ENCODE measurements around the gene TRMT2A. TPM values are rescaled to one million over a fixed set of nuclear protein-coding genes. Genes with fewer than 3 reads are reported as not detected.
A peak's percentile ranks its signal among the peaks of the same experiment; 100 is the strongest.

Gene TRMT2A
- total RNA-seq, 1 donor from 2014 or later = 37.9 TPM

DNA sequence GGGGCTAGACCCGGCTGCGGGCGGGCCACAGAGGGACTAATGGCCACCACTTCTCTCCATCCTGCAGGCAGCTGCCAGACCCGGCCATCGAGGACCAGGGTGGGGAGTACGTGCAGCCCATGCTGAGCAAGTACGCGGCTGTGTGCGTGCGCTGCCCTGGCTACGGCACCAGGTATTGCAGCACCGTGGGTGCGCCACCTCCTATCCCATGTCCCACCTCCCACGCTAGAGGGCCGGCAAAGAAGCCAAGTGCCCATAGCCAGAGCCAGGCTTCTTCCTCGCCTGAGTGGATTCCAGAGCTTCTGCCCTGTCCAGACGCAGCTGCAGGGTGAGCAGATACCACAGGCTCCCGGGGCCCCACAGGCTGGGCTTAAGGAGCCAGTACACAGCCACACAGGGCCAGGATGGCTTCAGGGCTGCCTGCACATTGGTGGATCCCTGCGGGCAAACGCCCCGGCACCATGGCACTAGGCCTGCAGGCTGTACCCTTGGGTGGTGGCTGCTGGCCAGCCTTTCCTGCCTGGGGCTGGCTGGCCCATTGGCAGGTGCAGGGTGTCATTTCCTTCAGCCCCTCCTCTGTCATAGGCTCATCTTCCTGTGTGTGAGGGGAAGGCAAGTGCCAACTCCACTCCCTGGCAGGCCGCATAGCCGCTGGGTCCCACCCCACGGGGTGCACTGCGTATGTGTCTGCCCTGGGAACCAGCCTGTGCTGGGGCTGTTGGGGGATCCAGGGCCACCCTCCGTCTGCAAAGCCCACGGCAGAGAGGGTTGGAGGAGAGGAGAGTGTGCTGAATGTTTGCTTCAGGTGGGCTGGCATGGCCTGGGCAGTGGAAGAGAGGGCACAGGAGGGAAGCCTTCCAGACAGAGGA is 53.5 kb downstream of the TRMT2A start:
- no peak for DNase-seq (ENCODE audit: low read depth)
- no peak for FAIRE-seq
- H3K4me3 ChIP-seq (ENCODE audit: low read depth, low read length) = no peak overlapping the region
- H3K27me3 ChIP-seq (ENCODE audit: control insufficient read depth, insufficient read depth, low read length) = no peaks in the 10 kb centered on the region
- TF ChIP-seq, protein P1, sequence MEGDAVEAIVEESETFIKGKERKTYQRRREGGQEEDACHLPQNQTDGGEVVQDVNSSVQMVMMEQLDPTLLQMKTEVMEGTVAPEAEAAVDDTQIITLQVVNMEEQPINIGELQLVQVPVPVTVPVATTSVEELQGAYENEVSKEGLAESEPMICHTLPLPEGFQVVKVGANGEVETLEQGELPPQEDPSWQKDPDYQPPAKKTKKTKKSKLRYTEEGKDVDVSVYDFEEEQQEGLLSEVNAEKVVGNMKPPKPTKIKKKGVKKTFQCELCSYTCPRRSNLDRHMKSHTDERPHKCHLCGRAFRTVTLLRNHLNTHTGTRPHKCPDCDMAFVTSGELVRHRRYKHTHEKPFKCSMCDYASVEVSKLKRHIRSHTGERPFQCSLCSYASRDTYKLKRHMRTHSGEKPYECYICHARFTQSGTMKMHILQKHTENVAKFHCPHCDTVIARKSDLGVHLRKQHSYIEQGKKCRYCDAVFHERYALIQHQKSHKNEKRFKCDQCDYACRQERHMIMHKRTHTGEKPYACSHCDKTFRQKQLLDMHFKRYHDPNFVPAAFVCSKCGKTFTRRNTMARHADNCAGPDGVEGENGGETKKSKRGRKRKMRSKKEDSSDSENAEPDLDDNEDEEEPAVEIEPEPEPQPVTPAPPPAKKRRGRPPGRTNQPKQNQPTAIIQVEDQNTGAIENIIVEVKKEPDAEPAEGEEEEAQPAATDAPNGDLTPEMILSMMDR (IDR thresholded peaks at IDR 0.05; ENCODE audit: insufficient read depth, low read length, severe bottlenecking) = no peak
- H3K36me3 ChIP-seq (ENCODE audit: control insufficient read depth, insufficient read depth, low read length) = peaks cover 7% of the 10 kb centered on the region

DNA sequence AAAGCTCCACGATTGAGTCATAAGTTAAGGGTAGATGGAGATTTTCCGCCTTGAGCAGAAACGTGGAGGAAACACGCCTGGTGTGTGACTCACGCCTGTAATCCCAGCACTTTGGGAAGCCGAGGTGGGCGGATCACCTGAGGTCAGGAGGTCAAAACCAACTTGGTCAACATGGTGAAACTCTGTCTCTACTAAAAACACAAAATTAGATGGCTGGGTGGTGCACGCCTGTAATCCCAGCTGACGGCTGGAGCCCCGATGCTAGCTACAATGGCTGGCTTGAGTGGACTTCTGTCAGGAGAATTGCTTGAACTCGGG is 54.3 kb downstream of the TRMT2A start:
- FAIRE-seq (peak; percentile 90), DNase-seq (ENCODE audit: low read depth) (peak; percentile 91)
- Histone ChIP-seq H3K4me3 (ENCODE audit: low read depth, low read length) (no peak overlapping the region), H3K36me3 (ENCODE audit: control insufficient read depth, insufficient read depth, low read length) (peaks cover 7% of the 10 kb centered on the region), H3K27me3 (ENCODE audit: control insufficient read depth, insufficient read depth, low read length) (no peaks in the 10 kb centered on the region)
- TF ChIP-seq, protein P1 (IDR thresholded peaks at IDR 0.05; ENCODE audit: insufficient read depth, low read length, severe bottlenecking) = no peak

DNA sequence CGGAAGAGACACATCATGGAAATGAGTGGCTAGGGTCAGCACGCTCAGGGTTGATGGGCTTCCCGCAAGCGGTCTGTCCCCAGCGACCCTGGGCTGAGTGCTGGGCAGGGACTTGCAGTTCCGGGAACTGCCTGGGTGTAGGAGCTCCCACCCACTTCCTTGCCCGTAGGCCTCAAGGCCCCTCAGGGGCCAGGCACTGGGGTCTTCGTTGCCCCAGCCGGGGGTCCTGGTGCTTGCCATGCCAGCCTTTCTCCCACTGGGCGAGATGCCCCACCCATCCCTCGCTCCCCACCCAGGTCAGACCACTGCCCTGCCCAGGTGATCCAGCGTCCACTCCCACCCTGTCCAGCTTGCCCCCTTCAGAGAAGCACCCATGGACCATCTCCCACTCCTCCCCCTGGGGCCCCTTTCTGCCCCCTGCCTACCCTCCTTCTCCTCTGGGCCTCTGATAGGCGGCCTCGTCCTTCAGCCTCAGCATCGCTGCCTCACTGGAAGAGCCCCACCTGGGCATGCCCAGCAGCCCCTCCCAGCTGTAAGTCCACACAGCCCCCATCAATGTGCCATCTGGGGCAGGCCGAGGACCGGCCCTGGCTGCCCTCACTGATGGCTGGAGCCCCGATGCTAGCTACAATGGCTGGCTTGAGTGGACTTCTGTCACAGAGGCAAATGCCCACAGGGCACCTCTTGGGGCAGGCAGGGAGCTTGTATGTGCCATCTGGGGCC is 54.8 kb downstream of the TRMT2A start:
- TF ChIP-seq, protein P1 (IDR thresholded peaks at IDR 0.05; ENCODE audit: insufficient read depth, low read length, severe bottlenecking) = no peak

More for the DNA sequence above, 54.8 kb downstream of the TRMT2A start:
- no peak for DNase-seq (ENCODE audit: low read depth)
- FAIRE-seq = no peak
- H3K36me3 ChIP-seq (ENCODE audit: control insufficient read depth, insufficient read depth, low read length) = peaks cover 7% of the 10 kb centered on the region
- no peak overlapping the region for H3K4me3 ChIP-seq (ENCODE audit: low read depth, low read length)
- H3K27me3 ChIP-seq (ENCODE audit: control insufficient read depth, insufficient read depth, low read length) = no peaks in the 10 kb centered on the region

Other genes starting within 250 kb of the TRMT2A start
- 221 and 272 TPM in 2 replicates for gene COMT, start 175.5 kb downstream of the TRMT2A start, total RNA-seq
- 12.9 and 19.1 TPM in 2 replicates for gene TXNRD2, start 175.4 kb downstream of the TRMT2A start, total RNA-seq
- gene ARVCF, start 100.4 kb downstream of the TRMT2A start, total RNA-seq = 19.2 and 23.2 TPM in 2 replicates
- 41.6 and 44.2 TPM in 2 replicates for gene TANGO2, start 96.1 kb downstream of the TRMT2A start, total RNA-seq
- 30.5 and 39.8 TPM in 2 replicates for gene DGCR8, start 37.0 kb downstream of the TRMT2A start, total RNA-seq
- 147 and 263 TPM in 2 replicates for gene RANBP1, start 1.1 kb downstream of the TRMT2A start, total RNA-seq
- gene ZDHHC8, start 14.6 kb upstream of the TRMT2A start, total RNA-seq = 4.1 and 6.6 TPM in 2 replicates
- not detected in 2 replicates for gene CCDC188, start 33.8 kb upstream of the TRMT2A start, total RNA-seq
- 2.6 and 2.8 TPM in 2 replicates for gene RTN4R, start 151.1 kb upstream of the TRMT2A start, total RNA-seq
- gene DGCR6L, start 202.8 kb upstream of the TRMT2A start, total RNA-seq = 27.4 and 37.5 TPM in 2 replicates